Endothelial cell of umbilical vein (primary cell): Measurements from ENCODE around the gene ATP6V1G3. TPM values are rescaled to one million over a fixed set of nuclear protein-coding genes. Genes with fewer than 3 reads are reported as not detected.

Source experiments
- BruUV-seq: library from RNA; stranded (reverse); fragments of 400-500 nt; replicated peaks from 2 replicates; lab custom pipeline; 2021; lab: Mats Ljungman, UMichigan
- CTCF ChIA-PET: fragments of 300-600, 350-600 bp; sonication (Branson Sonifier 250); formaldehyde crosslinking; loops from one replicate; lab custom pipeline; 2021; ENCODE audit warnings: antibody characterized with exemption, inconsistent platforms; lab: Charles Lee
- POLR2A ChIA-PET: fragments of 300-600, 350-600 bp; sonication (Branson Sonifier 250); formaldehyde crosslinking; loops from one replicate; lab custom pipeline; 2021; ENCODE audit warnings: antibody characterized with exemption, inconsistent platforms; lab: Charles Lee
- DNase-seq: peaks from one replicate; pipeline ENCODE4 v3.0.0-alpha.2; 2011; ENCODE audit warnings: low read depth, low spot score
- FAIRE-seq: peaks from 2 replicates; lab custom pipeline; 2011; peaks lifted over from hg19 to GRCh38; lab: Jason Lieb, UNC
- H2AFZ ChIP-seq: 2 replicates; pipeline ENCODE4 v1.6.0; 2012; ENCODE audit warnings: low read depth, low read length, control low read depth, inconsistent platforms
- H3K27ac ChIP-seq: 2 replicates; pipeline ENCODE4 v1.5.1; 2011; ENCODE audit warnings: low read depth, mild to moderate bottlenecking, control low read depth, low read length, moderate library complexity; ENCODE audit not compliant: insufficient read depth
- H3K27me3 ChIP-seq, 2 experiments: 2 replicates each; pipeline versions ENCODE4 v1.6.0 to v1.6.1; 2011; ENCODE audit warnings: low read length in 2 of 2, mixed read lengths in 1 of 2; ENCODE audit not compliant: control insufficient read depth in 2 of 2, insufficient read depth in 2 of 2
- H3K36me3 ChIP-seq, 2 experiments: 2 replicates in 1 of 2; 3 replicates in 1 of 2; pipeline ENCODE4 v1.5.1; 2011; ENCODE audit warnings: low read length in 2 of 2, mild to moderate bottlenecking in 1 of 2, moderate library complexity in 1 of 2; ENCODE audit not compliant: control insufficient read depth in 2 of 2, insufficient read depth in 2 of 2; ENCODE audit errors: extremely low read depth in 1 of 2
- H3K4me1 ChIP-seq: 3 replicates; pipeline ENCODE4 v1.5.1; 2011; ENCODE audit warnings: mild to moderate bottlenecking, low read length; ENCODE audit not compliant: control insufficient read depth, insufficient read depth; ENCODE audit errors: extremely low read depth
- H3K4me2 ChIP-seq: 2 replicates; pipeline ENCODE4 v1.6.1; 2011; ENCODE audit warnings: low read length, control low read depth, mixed read lengths; ENCODE audit not compliant: insufficient read depth
- H3K4me3 ChIP-seq, 3 experiments: fragments of 200-600 bp in 1 of 3; sonication (generic), shearing (Covaris generic) in 1 of 3; replicated peaks in 1 of 3; 2 replicates each; pipeline ENCODE4 v1.5.1; 2011 to 2016; ENCODE audit warnings: control low read depth in 3 of 3, low read length in 3 of 3, mild to moderate bottlenecking in 2 of 3, inconsistent platforms in 1 of 3, low read depth in 1 of 3, moderate library complexity in 1 of 3; ENCODE audit not compliant: insufficient read depth in 1 of 3
- H3K79me2 ChIP-seq: 2 replicates; pipeline ENCODE4 v1.6.0; 2012; ENCODE audit warnings: low read length, inconsistent platforms; ENCODE audit not compliant: control insufficient read depth, insufficient read depth
- H3K9ac ChIP-seq: replicated peaks from 2 replicates; pipeline ENCODE3; 2011; ENCODE audit warnings: low read length, control low read depth; ENCODE audit not compliant: insufficient read depth; ENCODE audit errors: extremely low read depth
- H3K9me1 ChIP-seq: replicated peaks from 3 replicates; pipeline ENCODE4 v1.6.0; 2011; ENCODE audit warnings: mild to moderate bottlenecking, low read length; ENCODE audit not compliant: control insufficient read depth, insufficient read depth; ENCODE audit errors: extremely low read depth
- H3K9me3 ChIP-seq: replicated peaks from 2 replicates; pipeline ENCODE4 v1.5.1; 2012; ENCODE audit warnings: low read length, inconsistent platforms; ENCODE audit not compliant: control insufficient read depth, insufficient read depth
- H4K20me1 ChIP-seq: replicated peaks from 2 replicates; pipeline ENCODE3; 2011; ENCODE audit warnings: mild to moderate bottlenecking, low read length; ENCODE audit not compliant: control insufficient read depth, insufficient read depth; ENCODE audit errors: extremely low read depth
- EZH2 ChIP-seq: IDR thresholded peaks from 2 replicates; pipeline ENCODE4 v1.6.1; 2012; ENCODE audit warnings: borderline replicate concordance, low read depth, mild to moderate bottlenecking, moderate library complexity, low read length, inconsistent platforms; ENCODE audit not compliant: severe bottlenecking
- FOS ChIP-seq: IDR thresholded peaks from 2 replicates; pipeline ENCODE4 v1.6.1; 2011; ENCODE audit warnings: mild to moderate bottlenecking, low read length, moderate library complexity, borderline replicate concordance; ENCODE audit not compliant: insufficient read depth
- GATA2 ChIP-seq: IDR thresholded peaks from 2 replicates; pipeline ENCODE4 v1.7.0; 2011; ENCODE audit warnings: low read depth, mild to moderate bottlenecking, moderate library complexity, mixed read lengths, low read length; ENCODE audit not compliant: insufficient read length, insufficient read depth
- JUN ChIP-seq: IDR thresholded peaks from 2 replicates; pipeline ENCODE4 v1.6.1; 2011; ENCODE audit warnings: borderline replicate concordance, low read depth; ENCODE audit not compliant: insufficient read length, insufficient read depth
- MYC ChIP-seq: IDR thresholded peaks from one replicate; pipeline ENCODE4 v1.6.1; 2011; ENCODE audit warnings: mild to moderate bottlenecking, low read depth, low read length
- POLR2A ChIP-seq: IDR thresholded peaks from 2 replicates; pipeline ENCODE4 v1.6.1; 2012; ENCODE audit warnings: low read depth, mild to moderate bottlenecking, control low read depth, low read length
- POLR2AphosphoS5 ChIP-seq: IDR thresholded peaks from 2 replicates; pipeline ENCODE4 v1.6.1; 2012; ENCODE audit warnings: low read depth, mild to moderate bottlenecking, control low read depth, low read length, moderate library complexity; ENCODE audit not compliant: insufficient read depth
- dilution Hi-C: fragments of 300-500 bp; cut with MboI; formaldehyde crosslinking; loops from one replicate; pipeline ENCODE4 v1.15.0; 2019; ENCODE audit warnings: low sequenced_read_pairs; ENCODE audit not compliant: extremely low pct_ligation_motif_present
- intact Hi-C: fragments of 100-400 bp; cut with micrococcal nuclease; formaldehyde crosslinking; loops from one replicate; pipeline ENCODE4 v1.10.0; 2022
- polyA plus RNA-seq, 4 experiments: library from polyadenylated mRNA; depleted of rRNA in 3 of 4; stranded (reverse) in 3 of 4; unstranded in 1 of 4; fragments of >200 nt; gene quantifications; 2 replicates each; pipeline versions ENCODE4 v1.2.1 to v1.2.3, GENCODE V29; 2011 to 2012; ENCODE audit warnings: missing spikeins in 1 of 4
- total RNA-seq: library from RNA; stranded (reverse); gene quantifications from 2 replicates; pipeline ENCODE4 v1.2.3, GENCODE V29; 2021
- TF ChIP-seq, protein P1 (sequence below), 2 donors: IDR thresholded peaks; 1 replicate in 1 of 2; 2 replicates in 1 of 2; pipeline ENCODE4 v1.5.1; 2011; ENCODE audit warnings: low read length in 2 of 2, mild to moderate bottlenecking in 2 of 2, moderate library complexity in 2 of 2, control low read depth in 1 of 2, inconsistent platforms in 1 of 2, low read depth in 1 of 2; ENCODE audit not compliant: insufficient read depth in 1 of 2; ENCODE audit errors: extremely low read depth in 1 of 2
- TF ChIP-seq, protein P2 (sequence below): IDR thresholded peaks from 2 replicates; pipeline ENCODE4 v1.6.1; 2011; ENCODE audit not compliant: insufficient read depth, insufficient read length

The ATP6V1G3 gene
- total and polyA plus RNA-seq, 2 donors (not counting 3 experiments of a cell fraction or from before 2014, with no cell fraction given), result not detected

DNA sequence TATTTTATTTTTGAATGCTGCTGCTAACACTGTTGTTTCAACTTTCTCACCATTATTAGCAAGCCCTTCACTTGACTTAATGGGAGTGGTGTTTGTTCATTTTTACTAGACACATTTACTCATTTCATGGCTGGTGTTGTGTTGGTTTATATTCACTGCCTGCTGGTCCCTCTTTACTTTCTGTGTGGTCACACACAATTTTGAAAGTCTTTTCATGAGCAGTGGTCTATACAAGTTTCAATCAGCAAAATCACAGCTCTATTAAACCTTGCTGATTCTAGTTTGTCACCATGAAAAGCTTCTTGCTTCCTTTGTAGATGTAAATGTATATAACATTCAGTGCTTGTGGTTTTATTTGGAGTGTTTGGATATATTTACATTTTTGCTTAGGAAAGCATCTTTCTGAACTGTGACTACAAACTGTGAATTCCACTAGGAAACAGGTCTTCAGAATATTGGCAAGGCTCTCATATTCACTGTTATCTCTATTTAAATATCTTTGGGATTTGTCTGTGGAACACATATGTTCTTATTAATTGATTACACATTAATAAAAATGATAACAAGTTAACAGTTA is 22.8 kb downstream of the ATP6V1G3 start:
- H3K4me1 ChIP-seq, result no peaks in the 10 kb centered on the region
- POLR2A ChIA-PET, result no interaction called here
- H3K36me3 ChIP-seq, result no peaks in the 10 kb centered on the region
- H3K4me3 ChIP-seq, result no peak overlapping the region
- no peak overlapping the region for H2AFZ ChIP-seq
- H3K4me2 ChIP-seq, result no peak overlapping the region
- no peak for TF ChIP-seq GATA2
- no peak for TF ChIP-seq FOS
- TF ChIP-seq, protein P1, sequence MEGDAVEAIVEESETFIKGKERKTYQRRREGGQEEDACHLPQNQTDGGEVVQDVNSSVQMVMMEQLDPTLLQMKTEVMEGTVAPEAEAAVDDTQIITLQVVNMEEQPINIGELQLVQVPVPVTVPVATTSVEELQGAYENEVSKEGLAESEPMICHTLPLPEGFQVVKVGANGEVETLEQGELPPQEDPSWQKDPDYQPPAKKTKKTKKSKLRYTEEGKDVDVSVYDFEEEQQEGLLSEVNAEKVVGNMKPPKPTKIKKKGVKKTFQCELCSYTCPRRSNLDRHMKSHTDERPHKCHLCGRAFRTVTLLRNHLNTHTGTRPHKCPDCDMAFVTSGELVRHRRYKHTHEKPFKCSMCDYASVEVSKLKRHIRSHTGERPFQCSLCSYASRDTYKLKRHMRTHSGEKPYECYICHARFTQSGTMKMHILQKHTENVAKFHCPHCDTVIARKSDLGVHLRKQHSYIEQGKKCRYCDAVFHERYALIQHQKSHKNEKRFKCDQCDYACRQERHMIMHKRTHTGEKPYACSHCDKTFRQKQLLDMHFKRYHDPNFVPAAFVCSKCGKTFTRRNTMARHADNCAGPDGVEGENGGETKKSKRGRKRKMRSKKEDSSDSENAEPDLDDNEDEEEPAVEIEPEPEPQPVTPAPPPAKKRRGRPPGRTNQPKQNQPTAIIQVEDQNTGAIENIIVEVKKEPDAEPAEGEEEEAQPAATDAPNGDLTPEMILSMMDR (IDR thresholded peaks at IDR 0.05; ENCODE audit: extremely low read depth in 1 of 2, insufficient read depth in 1 of 2, low read depth in 1 of 2, low read length in 2 of 2), result no peak
- no peak for TF ChIP-seq JUN
- TF ChIP-seq MYC, result no peak
- no peak overlapping the region for H3K9ac ChIP-seq
- H3K9me3 ChIP-seq, result no peaks in the 10 kb centered on the region
- FAIRE-seq, result no peak
- no peak overlapping the region for H3K27ac ChIP-seq
- CTCF ChIA-PET, result no interaction called here
- H4K20me1 ChIP-seq, result no peaks in the 10 kb centered on the region
- no peaks in the 10 kb centered on the region for H3K9me1 ChIP-seq
- dilution Hi-C loops, result no loop called here
- BruUV-seq, result no TSS peak
- intact Hi-C loops, result no loop called here
- no peak for DNase-seq
- no peaks in the 10 kb centered on the region for H3K79me2 ChIP-seq
- no peaks in the 10 kb centered on the region for H3K27me3 ChIP-seq

DNA sequence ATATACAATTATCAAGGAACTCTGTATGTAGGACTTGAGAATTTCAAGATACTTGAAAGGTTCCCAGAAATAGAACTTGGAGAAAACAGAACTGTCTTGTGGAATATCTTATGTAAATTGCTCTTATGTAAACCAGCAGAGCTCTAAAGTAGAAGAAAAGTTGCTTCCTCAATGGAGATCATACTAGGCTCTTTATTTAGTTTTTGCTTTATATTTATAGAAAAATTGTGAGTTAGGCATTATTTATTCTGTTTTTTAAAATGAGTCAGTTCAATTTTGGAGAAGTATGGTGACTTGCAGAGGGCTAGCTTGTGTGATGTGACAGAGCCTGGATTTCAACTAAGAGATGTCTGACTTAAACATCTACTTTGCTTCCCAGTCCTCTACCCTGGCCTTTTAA is 40.4 kb downstream of the ATP6V1G3 start:
- no peak overlapping the region for H2AFZ ChIP-seq
- no peak overlapping the region for H3K4me3 ChIP-seq
- peaks cover 14% of the 10 kb centered on the region for H3K4me1 ChIP-seq
- FAIRE-seq (no peak), DNase-seq (no peak)
- intact Hi-C loops, result no loop called here
- POLR2A ChIA-PET, result no interaction called here
- no peaks in the 10 kb centered on the region for H3K9me1 ChIP-seq
- H3K27ac ChIP-seq, result no peak overlapping the region
- H4K20me1 ChIP-seq, result no peaks in the 10 kb centered on the region
- H3K27me3 ChIP-seq, result no peaks in the 10 kb centered on the region
- dilution Hi-C loops, result no loop called here
- CTCF ChIA-PET, result no interaction called here
- no peaks in the 10 kb centered on the region for H3K36me3 ChIP-seq
- H3K4me2 ChIP-seq, result no peak overlapping the region
- TF ChIP-seq GATA2, result no peak
- TF ChIP-seq, protein P1 (IDR thresholded peaks at IDR 0.05; ENCODE audit: extremely low read depth in 1 of 2, insufficient read depth in 1 of 2, low read depth in 1 of 2, low read length in 2 of 2), result no peak
- TF ChIP-seq POLR2A, result no peak
- TF ChIP-seq POLR2AphosphoS5, result no peak
- TF ChIP-seq, protein P2, sequence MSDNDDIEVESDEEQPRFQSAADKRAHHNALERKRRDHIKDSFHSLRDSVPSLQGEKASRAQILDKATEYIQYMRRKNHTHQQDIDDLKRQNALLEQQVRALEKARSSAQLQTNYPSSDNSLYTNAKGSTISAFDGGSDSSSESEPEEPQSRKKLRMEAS, result no peak
- TF ChIP-seq JUN, result no peak
- TF ChIP-seq MYC, result no peak
- no peak for TF ChIP-seq EZH2
- TF ChIP-seq FOS, result no peak
- H3K9me3 ChIP-seq, result no peaks in the 10 kb centered on the region
- H3K9ac ChIP-seq, result no peak overlapping the region
- H3K79me2 ChIP-seq, result no peaks in the 10 kb centered on the region
- BruUV-seq, result no TSS peak
